Upper lobe of right lung (tissue), 1 donor: ENCODE results near the gene YPEL1. TPM values are rescaled to one million over a fixed set of nuclear protein-coding genes. Genes with fewer than 3 reads are reported as not detected.

ENCODE experiments used
- ATAC-seq: fragments of 200-7000 bp; cut with Tn5 transposase; one replicate; pipeline ENCODE4 v1.9.1; 2020; ENCODE audit warnings: mild to moderate bottlenecking, moderate library complexity
- DNase-seq: peaks from one replicate; pipeline ENCODE4 v3.0.0-alpha.2; 2020
- H3K27ac ChIP-seq: fragments of 200-600 bp; one replicate; pipeline ENCODE4 v1.8.0; 2022
- H3K27me3 ChIP-seq: fragments of 200-600 bp; one replicate; pipeline ENCODE4 v1.8.0; 2022; ENCODE audit warnings: mild to moderate bottlenecking
- H3K36me3 ChIP-seq: fragments of 200-600 bp; one replicate; pipeline ENCODE4 v1.8.0; 2022
- H3K4me1 ChIP-seq: fragments of 200-600 bp; one replicate; pipeline ENCODE4 v1.8.0; 2022
- H3K4me3 ChIP-seq: fragments of 200-600 bp; one replicate; pipeline ENCODE4 v1.8.0; 2022; ENCODE audit warnings: mild to moderate bottlenecking
- H3K9me3 ChIP-seq: fragments of 200-600 bp; one replicate; pipeline ENCODE4 v1.8.0; 2022
- CTCF ChIP-seq: fragments of 200-600 bp; IDR thresholded peaks from one replicate; pipeline ENCODE4 v1.8.0; 2022; ENCODE audit warnings: antibody characterized with exemption
- intact Hi-C: fragments of 100-400 bp; cut with DNase I; formaldehyde crosslinking; loops from one replicate; pipeline ENCODE4 v1.11.0; 2022
- total RNA-seq: library from RNA; stranded (reverse); fragmentation: NEBNext Ultra II Directional; extraction: Animal tissue kit (Norgen Biotek cat#: 25700); gene quantifications from one replicate; pipeline ENCODE4 v1.2.1, GENCODE V29; 2021
- donor health status: DM: no; HTN: yes; CAD: no; lungs with severe emphysema.

Gene YPEL1
- total RNA-seq, 1 donor from 2014 or later = 6.7 TPM

DNA sequence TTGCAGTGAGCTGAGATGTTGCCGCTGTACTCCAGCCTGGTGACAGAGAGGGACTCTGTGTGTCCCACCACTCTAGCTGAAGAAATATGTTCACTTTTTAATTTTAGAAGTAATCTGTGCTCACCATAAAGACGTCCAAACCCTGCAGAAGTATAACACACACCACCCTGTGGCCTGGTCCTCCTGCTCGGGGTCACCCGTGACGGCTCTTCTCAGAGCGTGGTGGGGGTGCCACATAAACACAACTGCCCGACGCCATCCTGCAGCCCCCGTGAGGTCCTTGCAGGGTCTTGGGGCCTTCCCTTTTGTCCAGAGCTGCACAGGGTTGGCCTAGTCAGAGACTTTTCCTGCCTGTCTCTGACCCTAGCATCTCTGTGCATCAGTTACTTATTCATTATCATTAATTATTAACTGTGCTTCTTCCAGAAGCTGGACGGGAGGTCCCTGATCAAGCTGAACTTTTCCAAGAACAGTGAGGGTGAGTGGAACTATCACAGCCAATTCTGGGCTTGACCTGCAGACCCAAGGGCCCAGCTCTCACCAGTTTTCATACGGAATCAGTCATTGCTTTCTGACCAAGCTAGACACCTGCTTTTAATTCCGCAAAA lies 60.9 kb downstream of the YPEL1 start:
- ATAC-seq = no peak
- H3K36me3 ChIP-seq = peaks cover 57% of the 10 kb centered on the region

DNA sequence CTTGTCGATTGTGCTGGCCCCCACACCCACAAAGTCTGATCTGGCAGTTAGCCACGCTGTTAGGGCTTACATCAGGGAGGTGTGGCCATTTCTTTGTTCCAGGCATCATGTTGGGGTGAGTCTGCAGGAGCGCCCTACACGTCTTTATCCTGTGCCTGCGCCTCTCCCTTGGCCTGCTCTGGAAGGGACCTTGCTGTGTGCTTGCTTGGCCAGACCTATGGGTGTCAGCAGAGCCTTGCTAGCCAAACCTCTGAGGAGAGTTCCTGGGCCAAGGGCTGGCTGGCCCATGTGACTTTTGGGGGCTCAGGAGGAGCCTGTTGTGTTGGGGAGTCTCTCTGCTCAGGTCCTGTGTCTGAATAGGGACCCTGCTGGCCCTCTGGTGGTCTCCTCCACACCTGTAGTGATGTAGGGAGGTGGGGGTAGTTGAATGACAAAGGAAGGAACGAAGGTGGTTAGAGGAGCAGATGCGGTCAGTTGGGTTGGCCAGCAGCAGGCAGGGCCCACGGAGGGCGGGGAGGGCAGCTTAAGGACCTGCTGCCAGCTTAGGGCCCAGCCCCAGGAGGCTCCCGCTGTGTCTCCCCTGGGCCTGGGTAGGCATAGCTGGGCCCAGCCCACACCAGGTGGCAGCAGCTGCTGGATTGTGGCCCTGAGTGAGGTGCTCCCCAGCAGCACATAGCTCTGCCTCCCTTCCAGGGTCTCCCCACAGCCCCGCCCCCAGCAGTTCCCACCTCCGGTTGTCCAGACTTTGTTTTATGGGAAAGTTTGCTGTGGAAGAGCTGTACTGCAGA lies 61.9 kb downstream of the YPEL1 start:
- DNase-seq (no peak), ATAC-seq (no peak)
- no peaks in the 10 kb centered on the region for H3K9me3 ChIP-seq
- intact Hi-C loops = no loop called here
- H3K4me3 ChIP-seq = no peak overlapping the region
- H3K27ac ChIP-seq = no peak overlapping the region
- no peak for TF ChIP-seq CTCF
- peaks cover 57% of the 10 kb centered on the region for H3K36me3 ChIP-seq
- H3K4me1 ChIP-seq = no peaks in the 10 kb centered on the region
- no peaks in the 10 kb centered on the region for H3K27me3 ChIP-seq

More for the DNA sequence above, 60.9 kb downstream of the YPEL1 start:
- Histone ChIP-seq H3K9me3 (no peaks in the 10 kb centered on the region), H3K27ac (no peak overlapping the region), H3K4me1 (no peaks in the 10 kb centered on the region), H3K27me3 (no peaks in the 10 kb centered on the region), H3K4me3 (no peak overlapping the region)
- intact Hi-C loops = no loop called here
- no peak for TF ChIP-seq CTCF
- DNase-seq = no peak

DNA sequence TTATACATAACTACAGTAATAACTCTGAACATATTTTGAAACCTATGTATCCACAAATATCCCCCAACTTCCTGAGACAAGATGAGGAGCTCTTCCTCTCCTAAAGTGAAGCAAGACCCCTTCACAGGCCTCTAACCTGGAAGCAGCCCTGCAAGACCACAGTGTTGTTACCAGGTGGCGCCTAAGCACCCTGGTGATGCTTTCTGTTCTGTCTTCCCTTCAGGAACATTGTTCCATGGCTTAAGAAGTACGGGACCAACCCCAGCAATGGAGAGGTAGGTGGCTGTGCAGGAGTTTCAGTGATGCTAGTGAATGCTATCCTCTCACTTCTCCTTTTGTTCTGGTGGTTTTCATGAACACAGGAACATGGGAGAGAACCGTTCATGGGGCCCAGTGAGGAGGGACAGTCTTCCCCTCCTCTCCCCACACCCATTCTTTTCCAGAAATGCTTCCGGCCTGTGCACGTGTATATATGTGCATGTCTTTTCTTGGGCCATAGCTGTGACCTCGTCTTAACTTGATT lies 63.4 kb downstream of the YPEL1 start:
- no peaks in the 10 kb centered on the region for H3K9me3 ChIP-seq
- no peak for TF ChIP-seq CTCF
- no peak overlapping the region for H3K27ac ChIP-seq
- H3K4me1 ChIP-seq = peaks cover 2% of the 10 kb centered on the region
- intact Hi-C loops = no loop called here
- ATAC-seq = no peak
- H3K36me3 ChIP-seq = peaks cover 57% of the 10 kb centered on the region
- no peaks in the 10 kb centered on the region for H3K27me3 ChIP-seq
- H3K4me3 ChIP-seq = no peak overlapping the region
- no peak for DNase-seq

GRCh38 chr22:21669026-21669425 lies 66.6 kb downstream of the YPEL1 start:
- DNase-seq = no peak
- no peak overlapping the region for H3K4me3 ChIP-seq
- H3K4me1 ChIP-seq = peaks cover 2% of the 10 kb centered on the region
- no peak for ATAC-seq
- intact Hi-C loops = no loop called here
- no peak for TF ChIP-seq CTCF
- H3K27ac ChIP-seq = no peak overlapping the region
- peaks cover 38% of the 10 kb centered on the region for H3K36me3 ChIP-seq
- no peaks in the 10 kb centered on the region for H3K9me3 ChIP-seq
- no peaks in the 10 kb centered on the region for H3K27me3 ChIP-seq

DNA sequence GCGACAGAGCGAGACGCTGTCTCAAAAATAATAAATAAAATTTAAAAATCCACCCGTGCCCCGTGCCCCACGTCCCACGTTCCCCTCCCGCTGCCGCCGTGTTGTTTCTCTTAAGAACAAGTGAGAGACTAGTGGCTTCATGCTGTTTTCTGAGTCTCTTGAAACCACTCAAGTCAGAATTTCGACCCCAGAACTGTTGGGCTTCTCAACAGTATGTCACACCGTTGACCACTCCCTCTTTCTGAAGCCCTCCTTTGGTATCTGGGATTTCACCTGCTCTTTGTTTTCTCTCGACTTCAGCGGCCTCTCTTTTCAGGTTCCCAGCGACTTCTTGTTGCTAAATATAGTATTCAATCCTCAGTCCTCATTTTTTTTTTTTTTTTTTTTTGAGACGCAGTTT lies 68.8 kb downstream of the YPEL1 start:
- Histone ChIP-seq H3K36me3 (peaks cover 16% of the 10 kb centered on the region), H3K27me3 (no peaks in the 10 kb centered on the region), H3K4me1 (peaks cover 2% of the 10 kb centered on the region), H3K9me3 (no peaks in the 10 kb centered on the region), H3K27ac (peak overlapping the region; percentile 94), H3K4me3 (peak overlapping the region; percentile 82)
- no peak for DNase-seq
- intact Hi-C loops = no loop called here
- no peak for ATAC-seq
- TF ChIP-seq CTCF = no peak
